ENCODE measurements around the gene TOMM5. TPM values are rescaled to one million over a fixed set of nuclear protein-coding genes. Genes with fewer than 3 reads are reported as not detected.

The TOMM5 gene
- total RNA-seq, 2 experiments from 2014 or later, result 235 to 239 TPM

DNA sequence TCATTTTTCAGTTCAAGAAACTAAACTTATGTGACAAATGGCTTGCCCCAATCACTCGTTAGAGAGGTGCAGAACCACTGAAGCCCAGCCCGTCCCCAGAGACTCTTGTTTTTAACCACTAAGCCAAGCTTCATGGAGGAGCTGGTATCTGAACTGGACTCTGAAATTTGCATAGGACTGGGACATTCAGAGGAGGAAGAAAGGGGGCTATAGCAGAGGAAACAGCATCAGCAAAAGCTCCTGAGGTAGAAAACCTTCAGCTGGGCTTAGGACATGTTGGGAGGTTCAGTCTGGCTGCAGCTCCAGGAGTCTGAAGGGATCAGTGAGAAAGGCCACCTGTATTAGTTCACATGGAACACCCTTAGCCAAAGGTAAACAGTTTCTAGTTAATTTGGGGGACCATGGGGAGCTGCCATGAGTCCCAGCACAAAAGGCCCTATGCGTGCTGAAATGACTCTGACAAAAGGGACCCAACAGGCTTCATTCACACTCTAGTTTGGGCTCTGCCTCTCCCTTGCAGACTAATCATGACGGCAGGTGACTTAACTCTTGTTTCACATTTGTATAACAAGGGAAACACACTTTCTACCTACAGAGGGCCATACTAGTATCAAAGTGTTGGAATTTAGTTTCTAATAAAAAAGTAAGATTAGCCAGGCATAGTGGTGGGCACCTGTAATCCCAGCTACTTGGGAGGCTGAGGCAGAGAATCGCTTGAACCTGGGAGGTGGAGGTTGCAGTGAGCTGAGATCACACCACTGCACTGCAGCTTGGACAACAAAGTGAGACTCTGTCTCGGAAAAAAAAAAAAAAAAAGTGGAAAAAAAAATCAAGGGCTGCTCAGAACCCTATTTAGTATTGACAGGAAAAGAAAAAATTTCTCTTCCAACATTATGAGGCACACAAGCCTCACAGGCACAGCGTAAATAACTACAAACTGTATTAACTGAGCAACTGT lies 26.5 kb downstream of the TOMM5 start:
- POLR2A ChIA-PET, result no interaction called here

DNA sequence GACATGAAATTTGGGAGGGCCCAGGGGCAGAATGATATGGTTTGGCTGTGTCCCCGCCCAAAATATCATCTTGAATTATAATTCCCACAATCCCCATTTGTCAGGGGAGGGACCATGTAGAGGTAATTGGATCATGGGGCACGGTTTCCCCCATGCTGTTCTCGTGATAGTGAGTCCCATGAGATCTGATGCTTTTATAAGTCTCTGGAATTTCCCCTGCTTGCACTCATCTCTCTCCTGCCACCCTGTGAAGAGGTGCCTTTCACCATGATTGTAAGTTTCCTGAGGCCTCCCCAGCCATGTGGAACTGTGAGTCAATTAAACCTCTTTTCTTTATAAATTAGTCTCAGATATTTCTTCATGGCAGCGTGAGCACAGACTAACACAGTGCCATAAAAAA lies 27.5 kb downstream of the TOMM5 start:
- ChIA-PET CTCF (no interaction called here), POLR2A (no interaction called here)

More for the DNA sequence above, 26.5 kb downstream of the TOMM5 start:
- CTCF ChIA-PET, result interaction anchor here (0.9 kb wide), 1 partner anchor 114 kb away, joined by 5 read pairs; no protein-coding TSS in a partner anchor

DNA sequence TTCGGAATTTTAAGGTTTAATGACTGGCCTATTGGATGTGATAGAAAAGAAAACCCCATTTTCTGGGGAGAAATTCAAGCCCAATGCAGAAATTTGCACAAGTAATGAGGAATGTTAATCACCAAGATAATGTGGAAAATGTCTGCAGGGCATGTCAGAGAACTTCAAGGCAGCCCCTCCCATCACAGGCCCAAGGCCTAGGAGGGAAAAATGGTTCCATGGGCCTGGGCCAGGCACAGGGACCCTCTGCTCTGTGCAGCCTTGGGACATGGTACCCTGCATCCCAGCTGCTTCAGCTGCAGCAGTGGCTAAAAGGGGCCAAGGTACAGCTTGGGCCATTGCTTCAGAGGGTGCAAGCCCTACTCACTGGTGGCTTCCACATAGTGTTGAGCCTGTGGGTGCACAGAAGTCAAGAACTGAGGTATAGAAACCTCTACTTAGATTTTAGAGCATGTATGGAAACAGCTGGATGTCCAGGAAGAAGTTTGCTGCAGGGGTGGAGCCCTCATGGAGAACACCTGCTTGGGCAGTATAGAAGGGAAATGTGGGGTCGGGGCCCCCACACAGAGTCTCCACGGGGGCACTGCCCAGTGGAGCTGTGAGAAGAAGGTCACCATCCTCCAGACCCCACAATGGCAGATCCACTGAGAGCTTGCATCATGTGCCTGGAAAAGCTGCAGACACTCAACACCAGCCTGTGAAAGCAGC lies 28.4 kb downstream of the TOMM5 start:
- ChIA-PET CTCF (no interaction called here), POLR2A (no interaction called here)

DNA sequence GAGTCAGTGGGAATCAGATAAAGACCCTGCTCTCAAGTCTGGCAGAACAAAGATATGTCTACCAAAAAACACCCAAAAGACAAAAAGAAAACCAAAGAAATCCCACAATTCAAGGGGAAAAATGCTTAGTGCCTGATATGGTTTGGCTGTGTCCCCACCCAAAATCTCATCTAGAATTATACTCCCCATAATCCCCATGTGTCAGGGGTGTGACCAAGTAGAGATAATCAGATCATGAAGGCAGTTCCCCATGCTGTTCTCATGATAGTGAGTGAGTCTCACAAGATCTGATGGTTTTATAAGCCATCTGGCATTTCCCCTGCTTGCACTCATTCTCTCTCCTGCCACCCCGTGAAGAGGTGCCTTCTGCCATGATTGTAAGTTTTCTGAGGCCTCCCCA lies 29.6 kb downstream of the TOMM5 start:
- POLR2A ChIA-PET, result no interaction called here
- CTCF ChIA-PET, result no interaction called here

DNA sequence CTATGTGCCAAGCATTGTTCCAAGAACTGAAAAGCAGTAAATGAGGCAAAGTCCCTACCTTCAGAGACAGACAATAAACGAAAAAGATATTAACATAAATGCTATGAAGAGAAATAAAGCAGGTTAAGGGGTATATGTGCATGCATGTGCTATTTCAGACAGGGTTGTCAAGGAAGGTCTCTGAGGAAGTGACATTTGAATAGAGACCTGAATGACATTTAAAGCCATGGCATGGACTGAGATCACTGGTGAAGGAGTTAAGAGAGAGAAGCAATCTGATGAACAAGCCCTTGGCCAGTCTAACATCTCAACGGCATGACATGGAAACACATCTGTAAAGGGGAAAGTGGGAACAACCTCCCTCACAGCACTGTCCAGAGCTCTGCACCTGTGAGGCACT lies 30.7 kb downstream of the TOMM5 start:
- ChIA-PET CTCF (no interaction called here), POLR2A (no interaction called here)

DNA sequence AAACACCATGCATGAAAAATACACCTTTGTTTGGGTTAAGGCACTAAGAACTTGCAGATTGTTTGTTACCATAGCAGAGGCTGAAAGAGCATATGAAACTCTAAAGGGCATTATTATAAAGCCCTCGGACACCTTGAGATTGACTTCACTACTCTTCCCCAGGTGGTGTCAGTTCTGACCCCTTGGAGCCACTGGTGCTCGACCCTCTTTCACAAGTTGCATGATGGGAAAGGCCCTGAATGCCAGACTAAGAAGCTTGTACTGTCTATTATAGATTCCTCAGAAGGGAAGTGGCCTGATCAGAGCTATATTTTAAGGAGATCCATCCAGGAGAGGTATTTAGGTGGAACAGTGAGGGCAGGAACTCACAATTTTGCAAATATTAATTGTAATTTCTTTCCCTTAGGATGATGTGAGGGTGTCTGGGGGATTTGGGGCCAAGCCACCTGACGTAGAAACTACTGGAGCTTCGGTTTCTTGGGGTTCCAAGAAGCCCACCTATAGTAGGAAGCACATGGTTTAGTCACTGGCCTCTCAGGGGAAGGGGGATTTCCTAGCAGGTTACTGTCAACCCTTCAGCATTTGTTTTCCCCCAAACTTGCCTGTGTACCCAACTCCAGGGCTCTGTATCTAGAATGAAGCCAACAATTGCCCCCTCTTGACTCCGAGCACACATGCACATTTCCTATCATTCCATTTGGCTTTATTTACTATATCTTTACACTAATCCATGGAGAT lies 32.4 kb downstream of the TOMM5 start:
- ChIA-PET CTCF (no interaction called here), POLR2A (no interaction called here)

DNA sequence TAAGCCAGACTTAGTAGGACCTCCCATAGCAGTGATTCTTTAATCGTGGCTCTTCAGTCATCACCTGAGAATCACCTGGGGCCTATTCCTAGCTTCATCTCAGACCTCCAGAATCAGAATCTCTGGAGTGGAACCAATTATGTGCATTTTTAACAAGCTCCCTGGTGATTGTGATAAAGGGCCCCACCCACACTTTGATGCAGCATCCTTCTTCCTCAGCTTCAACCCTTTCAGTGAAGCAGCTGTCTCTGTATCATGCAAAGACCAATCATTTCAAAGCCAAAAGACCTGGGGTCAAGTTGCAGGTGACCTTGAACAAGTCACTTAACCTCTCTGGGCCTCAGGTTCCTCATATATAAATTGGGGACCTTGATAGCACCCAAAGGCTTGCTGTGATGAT lies 33.3 kb downstream of the TOMM5 start:
- CTCF ChIA-PET, result no interaction called here
- POLR2A ChIA-PET, result no interaction called here

DNA sequence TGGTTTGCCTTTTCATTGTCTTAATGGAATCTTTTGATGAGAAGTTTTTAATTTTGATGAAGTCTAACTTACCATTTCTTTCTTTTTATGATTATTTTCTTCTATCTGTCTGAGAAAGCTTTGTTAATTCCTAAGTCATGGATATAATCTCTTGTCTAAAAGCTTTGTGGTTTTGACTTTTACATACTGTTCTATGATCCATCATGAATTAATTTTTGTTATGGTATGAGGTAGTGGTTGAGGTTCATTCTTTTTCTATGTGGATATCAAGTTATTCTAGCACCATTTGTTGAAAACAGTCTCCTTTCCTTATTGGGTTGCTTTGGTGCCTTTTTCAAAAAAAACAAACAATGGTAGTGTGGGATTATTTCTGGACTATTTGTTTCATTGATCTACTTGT lies 36.6 kb downstream of the TOMM5 start:
- CTCF ChIA-PET, result no interaction called here
- POLR2A ChIA-PET, result no interaction called here

DNA sequence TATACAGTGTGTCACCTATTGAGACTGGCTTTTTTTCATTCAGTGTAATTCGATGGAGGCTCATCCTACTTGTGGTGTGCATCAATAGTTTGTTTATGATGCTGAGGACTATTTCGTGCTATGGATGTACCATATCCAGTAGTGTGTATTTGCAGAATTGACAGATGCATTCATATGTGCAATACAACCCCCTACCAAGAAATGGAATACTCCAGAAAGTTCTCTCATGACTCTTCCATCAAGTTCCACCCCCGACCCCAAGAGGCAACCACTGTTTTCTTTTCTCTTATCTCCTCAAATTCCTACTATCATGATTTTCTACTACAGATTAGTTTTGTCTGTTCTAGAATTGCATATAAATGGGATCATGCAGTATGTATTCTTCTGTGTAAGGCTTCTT lies 38.1 kb downstream of the TOMM5 start:
- CTCF ChIA-PET, result no interaction called here

DNA sequence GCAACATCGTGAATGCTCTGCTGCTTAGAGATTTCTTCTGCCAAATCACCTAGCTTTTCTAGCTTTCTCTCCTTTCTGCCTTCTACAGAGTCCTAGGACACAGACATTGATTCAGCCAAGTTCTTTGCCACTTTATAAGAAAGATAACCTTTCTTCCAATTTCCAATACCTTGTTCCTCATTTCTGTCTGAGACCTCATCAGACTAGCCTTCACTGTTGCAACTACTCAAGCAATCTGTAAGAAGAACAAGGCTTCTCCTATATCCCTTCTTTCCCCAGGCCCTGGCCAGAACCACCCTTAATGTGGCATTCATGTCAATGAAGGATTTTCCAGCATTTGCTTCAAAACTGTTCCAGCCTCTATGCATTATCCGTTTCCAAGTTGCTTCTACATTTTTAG lies 40.5 kb downstream of the TOMM5 start:
- CTCF ChIA-PET, result no interaction called here

More for the DNA sequence above, 38.1 kb downstream of the TOMM5 start:
- POLR2A ChIA-PET, result no interaction called here

DNA sequence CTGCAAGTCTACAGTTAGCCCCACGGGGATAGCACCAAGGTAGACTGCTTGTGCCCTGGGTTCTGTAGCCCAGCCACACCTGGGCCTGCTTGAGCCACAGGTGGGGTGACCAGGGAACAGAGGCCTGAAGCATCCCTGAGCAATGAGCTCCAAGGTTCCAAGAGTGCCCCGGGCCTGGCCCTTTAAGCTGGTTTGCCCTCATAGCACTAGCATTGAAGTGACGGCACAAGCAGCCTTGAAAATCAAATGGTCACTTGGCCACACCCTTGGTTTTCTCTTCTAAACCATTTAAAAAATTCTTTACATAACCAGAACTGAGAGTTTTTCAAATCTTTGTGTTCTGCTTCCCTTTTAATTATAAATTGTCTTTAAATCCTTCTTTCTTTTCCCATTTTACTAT lies 40.9 kb downstream of the TOMM5 start:
- ChIA-PET CTCF (no interaction called here), POLR2A (no interaction called here)

More for the DNA sequence above, 40.5 kb downstream of the TOMM5 start:
- POLR2A ChIA-PET, result no interaction called here

DNA sequence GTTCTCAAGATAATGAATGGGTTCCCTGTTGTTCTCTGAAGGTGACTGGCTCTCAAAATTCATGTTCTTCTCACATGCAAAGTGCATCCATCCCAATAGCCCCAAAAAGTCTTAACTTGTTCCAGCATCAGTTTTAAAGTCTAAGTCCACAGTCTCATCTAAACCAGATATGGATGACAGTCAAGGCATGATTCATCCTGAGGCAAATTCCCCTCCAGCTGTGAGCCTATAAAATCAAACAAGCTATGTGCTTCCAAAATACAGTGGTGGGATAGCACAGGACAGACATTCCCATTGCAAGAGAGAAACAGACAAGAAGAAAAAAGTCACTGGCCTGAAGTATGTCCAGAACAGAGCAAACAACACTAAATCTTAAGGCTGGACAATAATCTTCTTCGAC lies 41.6 kb downstream of the TOMM5 start:
- CTCF ChIA-PET, result no interaction called here
- POLR2A ChIA-PET, result no interaction called here

DNA sequence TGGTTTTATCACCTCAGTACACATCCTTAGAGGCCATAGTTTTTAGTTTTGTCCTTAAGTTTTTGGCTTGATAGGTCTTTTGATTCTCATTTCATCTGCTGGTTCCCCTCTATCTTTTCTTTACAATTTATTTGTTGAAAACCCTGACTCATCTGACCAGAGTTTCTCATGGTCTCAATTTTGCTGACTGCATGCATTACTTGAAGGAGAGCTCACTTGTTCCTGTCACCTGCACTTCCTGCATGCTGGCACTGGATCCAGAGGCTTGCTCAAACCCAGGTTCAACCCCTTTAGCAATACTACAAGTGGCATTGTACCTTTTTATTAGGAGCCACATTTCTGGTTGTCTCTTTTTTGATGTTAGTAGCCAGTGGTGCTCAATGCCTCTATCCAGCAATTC lies 42.9 kb downstream of the TOMM5 start:
- ChIA-PET CTCF (interaction anchor here (0.6 to 0.7 kb wide), 2 partner anchors 53 to 628 kb away, joined by 3 read pairs; no protein-coding TSS in a partner anchor), POLR2A (no interaction called here)

DNA sequence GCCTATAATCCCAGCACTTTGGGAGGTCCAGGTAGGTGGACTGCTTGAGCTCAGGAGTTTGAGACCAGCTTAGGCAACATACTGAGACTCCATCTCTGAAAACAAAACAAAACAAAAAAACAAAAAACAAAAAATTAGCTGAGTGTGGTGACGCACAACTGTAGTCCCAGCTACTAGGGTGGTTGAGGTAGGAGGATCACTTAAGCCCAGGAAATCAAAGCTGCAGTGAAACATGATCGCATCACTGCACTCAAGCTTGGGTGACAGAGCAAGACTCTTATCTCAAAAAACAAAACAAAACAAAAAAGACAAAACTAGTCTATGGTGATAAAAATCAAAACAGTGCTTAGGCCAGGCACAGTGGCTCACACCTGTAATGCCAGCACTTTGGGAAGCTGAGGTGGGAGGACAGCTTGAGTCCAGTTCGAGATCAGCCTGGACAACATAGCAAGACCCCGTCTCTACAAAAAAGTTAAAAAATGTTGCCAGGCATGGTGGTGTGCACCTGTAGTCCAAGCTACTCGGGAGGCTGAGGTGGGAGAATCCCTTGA lies 45.0 kb downstream of the TOMM5 start:
- ChIA-PET POLR2A (no interaction called here), CTCF (no interaction called here)

DNA sequence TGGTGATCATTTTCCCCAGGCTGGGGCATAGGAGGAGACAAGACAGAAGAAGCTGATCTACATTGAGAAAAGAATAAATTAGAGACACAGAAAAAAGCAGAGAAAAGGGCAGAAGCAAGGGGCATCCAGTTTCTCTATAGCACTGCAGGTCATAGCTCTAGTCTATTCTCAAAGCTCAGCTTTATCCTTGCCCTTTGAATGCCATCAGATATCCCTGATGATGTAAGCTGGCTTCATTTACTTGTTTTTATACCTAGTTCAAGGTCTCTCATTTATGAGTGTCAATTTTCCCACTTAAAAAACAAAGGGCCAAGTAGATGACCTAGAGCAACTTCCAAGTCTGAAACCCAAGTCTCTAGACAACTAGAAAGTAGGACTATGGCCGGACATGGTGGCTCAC lies 48.9 kb downstream of the TOMM5 start:
- ChIA-PET POLR2A (no interaction called here), CTCF (no interaction called here)

DNA sequence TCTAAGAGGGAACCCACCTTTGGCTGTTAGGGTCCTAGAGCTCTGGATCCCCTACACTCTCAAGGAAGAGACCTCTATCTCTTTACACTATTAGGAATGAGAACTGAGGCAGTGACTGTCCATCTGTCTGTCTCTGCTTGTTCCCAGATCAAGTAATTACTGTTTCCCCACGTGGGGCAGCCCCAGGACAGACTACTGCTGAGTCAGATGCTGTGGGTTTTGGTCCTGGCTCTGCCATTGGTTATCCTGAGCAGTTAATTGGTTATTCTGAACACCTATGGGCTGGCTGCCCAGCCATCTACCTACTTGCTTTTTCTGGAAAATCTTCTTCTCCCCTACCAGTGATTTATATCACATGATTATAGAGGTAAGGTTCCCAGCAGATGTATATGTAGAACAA lies 49.5 kb downstream of the TOMM5 start:
- POLR2A ChIA-PET, result no interaction called here
- CTCF ChIA-PET, result no interaction called here

DNA sequence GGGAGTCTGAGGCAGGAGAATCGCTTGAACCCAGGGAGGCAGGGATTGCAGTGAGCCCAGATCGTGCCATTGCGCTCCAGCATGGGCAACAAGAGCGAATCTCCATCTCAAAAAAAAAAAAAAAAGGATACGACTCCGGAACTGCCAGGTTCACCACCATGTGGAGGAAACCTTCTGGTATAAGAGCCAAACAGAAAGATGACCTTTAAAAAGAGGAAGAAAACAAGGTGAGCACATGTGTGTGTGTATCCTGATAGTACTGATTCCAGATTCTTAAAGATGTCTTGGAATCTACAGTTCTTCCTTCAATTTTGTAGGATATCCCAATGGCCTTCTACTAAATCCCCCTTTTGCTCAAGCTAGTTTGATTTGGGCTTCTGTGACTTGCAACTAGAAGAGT lies 49.9 kb downstream of the TOMM5 start:
- POLR2A ChIA-PET, result no interaction called here
- CTCF ChIA-PET, result no interaction called here

DNA sequence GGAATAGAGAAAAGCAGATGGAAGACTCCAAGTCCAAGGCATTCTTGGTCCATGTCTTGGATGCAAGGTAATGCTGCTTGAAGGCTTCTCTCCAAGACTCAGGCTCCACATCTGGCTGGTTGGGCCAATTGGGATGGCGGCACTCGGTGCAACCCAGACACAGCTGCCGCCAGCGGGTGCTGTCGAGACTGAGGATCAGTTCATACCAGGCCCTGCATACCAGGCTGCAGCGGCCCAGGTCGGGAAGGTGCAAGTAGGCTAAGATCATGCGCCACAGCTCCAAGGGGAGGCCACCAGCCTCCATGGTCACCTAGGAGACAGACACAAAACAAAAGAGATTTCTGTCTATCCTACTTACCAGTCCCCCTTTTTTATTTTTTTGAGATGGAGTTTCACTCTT lies 50.9 kb downstream of the TOMM5 start:
- POLR2A ChIA-PET, result no interaction called here
- CTCF ChIA-PET, result no interaction called here

DNA sequence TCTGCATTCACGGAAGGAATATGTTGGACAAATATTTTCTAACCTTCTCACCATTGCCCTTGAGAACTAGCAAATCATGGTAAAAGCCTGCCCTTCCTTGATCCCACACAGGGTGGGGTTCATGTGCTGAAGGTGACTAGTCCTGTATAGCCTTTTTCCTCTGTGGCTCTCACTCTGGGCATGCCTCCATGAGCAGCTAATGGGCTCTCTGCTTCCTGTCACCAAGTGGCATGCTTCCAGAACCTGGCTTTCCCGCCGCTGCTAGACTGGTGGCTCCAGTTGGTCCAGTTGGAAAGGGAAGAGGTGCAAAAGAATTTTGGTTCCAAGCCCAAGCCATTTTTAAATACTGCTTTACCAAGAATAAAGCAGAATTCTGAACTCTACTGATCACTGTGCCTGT lies 51.8 kb downstream of the TOMM5 start:
- ChIA-PET CTCF (no interaction called here), POLR2A (no interaction called here)

DNA sequence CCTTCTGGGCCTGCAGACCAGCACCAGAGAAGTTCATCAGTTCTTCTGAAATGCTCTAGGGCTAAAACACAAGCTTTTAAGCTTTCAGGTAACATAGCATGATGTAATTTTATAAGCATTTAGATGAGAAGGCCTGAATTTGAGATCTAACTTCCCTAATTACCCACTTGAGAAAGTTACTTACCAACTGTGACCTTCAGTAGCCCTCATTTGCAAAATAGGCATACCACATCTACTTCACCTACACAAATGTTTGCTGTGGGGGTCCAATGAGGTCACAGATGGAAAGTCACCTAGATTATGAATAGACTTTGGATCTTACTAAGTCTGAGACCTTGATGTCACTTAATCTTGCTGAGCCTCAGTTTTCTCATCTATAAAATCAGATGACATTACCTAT lies 52.8 kb downstream of the TOMM5 start:
- POLR2A ChIA-PET, result no interaction called here

More for the DNA sequence above, 52.8 kb downstream of the TOMM5 start:
- CTCF ChIA-PET, result no interaction called here

Data from activated CD8-positive, alpha-beta memory T cell treated with anti-CD3 and anti-CD28 coated beads for 36 hours (primary cell).